ENCODE results near the gene ABO.
"Not testable (repeated sequence)": the region's sequence is repeated elsewhere in the genome, so short reads cannot be mapped to it uniquely, and the experiment has no call there.

The ABO gene

GRCh38 chr9:133210202-133210532, 64.8 kb downstream of the ABO start:
- TF ChIP-seq RAD21 (IDR thresholded peaks at IDR 0.05; ENCODE audit: low read depth) (no peak), YY1 (IDR thresholded peaks at IDR 0.05; ENCODE audit: low read depth) (no peak), MAX (IDR thresholded peaks at IDR 0.05) (no peak), REST (IDR thresholded peaks at IDR 0.05; ENCODE audit: low read depth) (no peak), NFIC (IDR thresholded peaks at IDR 0.05) (no peak), TCF12 (IDR thresholded peaks at IDR 0.05; ENCODE audit: low read depth) (no peak), ZBTB7A (IDR thresholded peaks at IDR 0.05; ENCODE audit: low read depth) (no peak)

- not testable (repeated sequence) for TF ChIP-seq YY1 (IDR thresholded peaks at IDR 0.05; ENCODE audit: low read depth); EGR1 (IDR thresholded peaks at IDR 0.05); NFIC (IDR thresholded peaks at IDR 0.05)
Observed at GRCh38 chr9:133208880-133209300, 66.1 kb downstream of the ABO start, which contains the start of gene OBP2B. OBP2B (minus strand) TSS chr9:133209250; CDS start chr9:133209199, 51 bp downstream.

- TF ChIP-seq CEBPB (IDR thresholded peaks at IDR 0.05) (no peak), MAX (IDR thresholded peaks at IDR 0.05) (no peak), TCF12 (IDR thresholded peaks at IDR 0.05; ENCODE audit: low read depth) (no peak), TAF1 (IDR thresholded peaks at IDR 0.05; ENCODE audit: low read depth) (no peak), ZBTB7A (IDR thresholded peaks at IDR 0.05; ENCODE audit: low read depth) (no peak), USF1 (IDR thresholded peaks at IDR 0.05) (no peak)
Observed at GRCh38 chr9:133207540-133208170, 67.3 kb downstream of the ABO start.

- no peak for TF ChIP-seq RAD21 (IDR thresholded peaks at IDR 0.05; ENCODE audit: low read depth)
- no peak for TF ChIP-seq TCF12 (IDR thresholded peaks at IDR 0.05; ENCODE audit: low read depth)
- TF ChIP-seq TEAD4 (IDR thresholded peaks at IDR 0.05) = no peak
- no peak for TF ChIP-seq USF1 (IDR thresholded peaks at IDR 0.05)
Observed at GRCh38 chr9:133207021-133207531, 67.9 kb downstream of the ABO start.

GRCh38 chr9:133205996-133206931, 68.7 kb downstream of the ABO start:
- TF ChIP-seq EP300 (IDR thresholded peaks at IDR 0.05; ENCODE audit: borderline replicate concordance) (no peak), CREB1 (IDR thresholded peaks at IDR 0.05; ENCODE audit: low read depth) (no peak), YY1 (IDR thresholded peaks at IDR 0.05; ENCODE audit: low read depth) (no peak), RAD21 (IDR thresholded peaks at IDR 0.05; ENCODE audit: low read depth) (no peak), REST (IDR thresholded peaks at IDR 0.05; ENCODE audit: low read depth) (no peak), TEAD4 (IDR thresholded peaks at IDR 0.05) (no peak), CEBPB (IDR thresholded peaks at IDR 0.05) (no peak), USF1 (IDR thresholded peaks at IDR 0.05) (no peak)
